Stomach (tissue), 9 donors: ENCODE measurements around the gene VAV3. TPM values are rescaled to one million over a fixed set of nuclear protein-coding genes. Genes with fewer than 3 reads are reported as not detected.

Experiments used
- DNase-seq, 2 donors: peaks; one replicate each; pipeline versions ENCODE4 v3.0.0 to v3.0.0-alpha.2; 2013 to 2019
- H3K27ac ChIP-seq, 5 donors: fragments of 200-600 bp in 4 of 5; sonication (generic) in 4 of 5; one replicate each; pipeline ENCODE4 v1.5.1; 2013 to 2019; ENCODE audit warnings: mild to moderate bottlenecking in 1 of 5, moderate library complexity in 1 of 5
- H3K27me3 ChIP-seq, 3 donors: fragments of 200-600 bp; sonication (generic); one replicate each; pipeline ENCODE4 v1.5.1; 2017 to 2019; ENCODE audit warnings: mixed run types in 1 of 3
- H3K36me3 ChIP-seq, 4 donors: fragments of 200-600 bp; sonication (generic); 1 replicate in 3 of 4; 2 replicates in 1 of 4; pipeline ENCODE4 v1.5.1; 2016 to 2019
- H3K4me1 ChIP-seq, 4 donors: fragments of 200-600 bp; sonication (generic); one replicate each; pipeline ENCODE4 v1.5.1; 2016 to 2019
- H3K4me3 ChIP-seq, 4 donors: fragments of 200-600 bp; sonication (generic) in 3 of 4; one replicate each; pipeline ENCODE4 v1.5.1; 2016 to 2019; ENCODE audit warnings: mild to moderate bottlenecking in 1 of 4
- H3K9me3 ChIP-seq, 4 donors: fragments of 200-600 bp; sonication (generic); one replicate each; pipeline ENCODE4 v1.5.1; 2016 to 2019
- CTCF ChIP-seq, 7 experiments: fragments of 450-650 bp in 4 of 7; fragments of 200-600 bp in 3 of 7; sonication (generic) in 3 of 7; IDR thresholded peaks; one replicate each; pipeline ENCODE4 v1.5.1; 2016 to 2019; ENCODE audit warnings: antibody characterized with exemption in 7 of 7, control low read depth in 2 of 7, mild to moderate bottlenecking in 1 of 7
- EP300 ChIP-seq: sonication (generic); formaldehyde crosslinking; IDR thresholded peaks from one replicate; pipeline ENCODE4 v1.6.1; 2017; ENCODE audit warnings: antibody characterized with exemption
- POLR2A ChIP-seq, 4 donors: fragments of 450-650 bp; IDR thresholded peaks; one replicate each; pipeline ENCODE4 v1.6.1; 2016; ENCODE audit warnings: antibody characterized with exemption in 4 of 4, control low read depth in 2 of 4, mild to moderate bottlenecking in 1 of 4, moderate library complexity in 1 of 4
- POLR2AphosphoS5 ChIP-seq, 3 donors: sonication (generic); formaldehyde crosslinking; IDR thresholded peaks; one replicate each; pipeline ENCODE4 v1.6.1; 2016; ENCODE audit warnings: antibody characterized with exemption in 3 of 3
- WGBS, 5 donors: extraction: QIAGEN DNeasy Blood & Tissue Kit in 3 of 5; methylation state at CpG; one replicate each; pipeline versions ENCODE4 v1.1.5 to v1.1.7; 2013 to 2018; 5-methylcytosine and 5-hydroxymethylcytosine counted together
- intact Hi-C: fragments of 100-400 bp; cut with DNase I; formaldehyde crosslinking; loops from one replicate; pipeline ENCODE4 v1.15.1; 2023; ENCODE audit warnings: low total_unique reads
- polyA plus RNA-seq, 3 donors: library from polyadenylated mRNA; stranded (reverse); fragments of 200-250 nt; gene quantifications; one replicate each; pipeline ENCODE4 v1.2.3, GENCODE V29; 2013
- total RNA-seq, 5 donors: library from RNA; depleted of rRNA; stranded (reverse); fragments of >200 nt; gene quantifications; one replicate each; pipeline versions ENCODE4 v1.1.0 to v1.2.3, GENCODE V29; 2014 to 2016
- donor health status: healthy with polysubstance abuse.
- donor health status: Bipolar disorder and iron deficiency.
- donor health status: healthy.

Gene VAV3
- total and polyA plus RNA-seq, 8 donors = 5.7 to 29.3 (median 6.9) TPM

GRCh38 chr1:107879927-107880326, 85.1 kb downstream of the VAV3 start:
- WGBS, 5 donors = 74 to 85% (median 80%) methylated on average over 2 of the region's 2 CpGs
- intact Hi-C loops = loop anchor here (10.0 kb wide), 1 partner anchor 65 kb away; no protein-coding TSS in a partner anchor

GRCh38 chr1:107879346-107879745, 85.6 kb downstream of the VAV3 start:
- no peak overlapping the region for H3K27ac ChIP-seq
- H3K27me3 ChIP-seq = no peaks in the 10 kb centered on the region
- 23 to 45% (median 32%) methylated on average over 1 of the region's 1 CpG for WGBS, 5 donors
- no peak for DNase-seq
- H3K4me1 ChIP-seq = peaks cover 0 to 34% (median 3%) of the 10 kb centered on the region in 4 donors
- H3K9me3 ChIP-seq = no peaks in the 10 kb centered on the region
- TF ChIP-seq POLR2A (IDR thresholded peaks at IDR 0.05) (no peak), EP300 (no peak), CTCF (IDR thresholded peaks at IDR 0.05) (no peak), POLR2AphosphoS5 (IDR thresholded peaks at IDR 0.05) (no peak)
- intact Hi-C loops = no loop called here
- H3K36me3 ChIP-seq = no peaks in the 10 kb centered on the region
- H3K4me3 ChIP-seq = no peak overlapping the region

More at GRCh38 chr1:107879927-107880326, 85.1 kb downstream of the VAV3 start:
- no peak for DNase-seq
- TF ChIP-seq CTCF (IDR thresholded peaks at IDR 0.05) (no peak), EP300 (no peak), POLR2A (IDR thresholded peaks at IDR 0.05) (no peak), POLR2AphosphoS5 (IDR thresholded peaks at IDR 0.05) (no peak)
- peaks cover 0 to 33% (median 3%) of the 10 kb centered on the region in 4 donors for H3K4me1 ChIP-seq
- no peaks in the 10 kb centered on the region for H3K9me3 ChIP-seq
- no peaks in the 10 kb centered on the region for H3K36me3 ChIP-seq
- H3K4me3 ChIP-seq = no peak overlapping the region
- no peak overlapping the region for H3K27ac ChIP-seq
- H3K27me3 ChIP-seq = no peaks in the 10 kb centered on the region

- H3K27me3 ChIP-seq = no peaks in the 10 kb centered on the region
- intact Hi-C loops = no loop called here
- peak overlapping the region in 1 of 5 donors; percentile 36 for H3K27ac ChIP-seq
- no peak for DNase-seq
- no peak overlapping the region for H3K4me3 ChIP-seq
- no peaks in the 10 kb centered on the region for H3K36me3 ChIP-seq
- H3K4me1 ChIP-seq = peaks cover 0 to 38% (median 0%) of the 10 kb centered on the region in 4 donors
- no peaks in the 10 kb centered on the region for H3K9me3 ChIP-seq
- 78 to 90% (median 86%) methylated on average over 1 of the region's 1 CpG for WGBS, 5 donors
- TF ChIP-seq POLR2AphosphoS5 (IDR thresholded peaks at IDR 0.05) = no peak
- TF ChIP-seq CTCF (IDR thresholded peaks at IDR 0.05) = no peak
- no peak for TF ChIP-seq EP300
- TF ChIP-seq POLR2A (IDR thresholded peaks at IDR 0.05) = no peak
These were observed 87.2 kb downstream of the VAV3 start for GRCh38 chr1:107877745-107878144.

- Histone ChIP-seq H3K27ac (peak overlapping the region in 1 of 5 donors; percentile 36), H3K4me1 (peaks cover 0 to 38% (median under 1%) of the 10 kb centered on the region in 4 donors), H3K36me3 (no peaks in the 10 kb centered on the region), H3K9me3 (no peaks in the 10 kb centered on the region), H3K4me3 (no peak overlapping the region), H3K27me3 (no peaks in the 10 kb centered on the region)
- intact Hi-C loops = no loop called here
- WGBS, 5 donors = 20 to 52% (median 30%) methylated on average over 2 of the region's 2 CpGs
- peak in 1 of 2 donors; percentile 20 for DNase-seq
- TF ChIP-seq POLR2AphosphoS5 (IDR thresholded peaks at IDR 0.05) (no peak), EP300 (no peak), CTCF (IDR thresholded peaks at IDR 0.05) (no peak), POLR2A (IDR thresholded peaks at IDR 0.05) (no peak)
These were observed 87.9 kb downstream of the VAV3 start for GRCh38 chr1:107877092-107877491.
